GM23338 (cell line): ENCODE data around the gene OR6C70. TPM values are rescaled to one million over a fixed set of nuclear protein-coding genes. Genes with fewer than 3 reads are reported as not detected.
"Not testable (repeated sequence)": the region's sequence is repeated elsewhere in the genome, so short reads cannot be mapped to it uniquely, and the experiment has no call there.

Experiments
- ATAC-seq: fragments of 200-7000 bp; cut with Tn5 transposase; 3 replicates; pipeline ENCODE4 v1.9.1; 2020
- DNase-seq: peaks from one replicate; pipeline ENCODE4 v3.0.0-alpha.2; 2015; ENCODE audit warnings: low spot score
- H2AFZ ChIP-seq: fragments of 200-600 bp; sonication (generic); 2 replicates; pipeline ENCODE4 v1.8.0; 2016; ENCODE audit warnings: antibody characterized with exemption, mild to moderate bottlenecking, moderate library complexity
- H3F3A ChIP-seq: fragments of 200-600 bp; sonication (generic); replicated peaks from 2 replicates; pipeline ENCODE4 v1.8.0; 2017; ENCODE audit warnings: antibody characterized with exemption, mixed run types, low read depth
- H3K27ac ChIP-seq: fragments of 200-600 bp; sonication (generic); 2 replicates; pipeline ENCODE4 v1.6.1; 2016; ENCODE audit warnings: low read depth
- H3K27me3 ChIP-seq: fragments of 200-600 bp; sonication (generic); 2 replicates; pipeline ENCODE4 v1.8.0; 2016; ENCODE audit warnings: mild to moderate bottlenecking, mixed run types, moderate library complexity; ENCODE audit not compliant: insufficient read depth
- H3K36me3 ChIP-seq: fragments of 200-600 bp; sonication (generic); 2 replicates; pipeline ENCODE4 v1.8.0; 2016; ENCODE audit warnings: mild to moderate bottlenecking; ENCODE audit not compliant: insufficient read depth
- H3K4me1 ChIP-seq: fragments of 200-600 bp; sonication (generic); 2 replicates; pipeline ENCODE4 v1.8.0; 2016; ENCODE audit warnings: mild to moderate bottlenecking, moderate library complexity; ENCODE audit not compliant: insufficient read depth
- H3K4me2 ChIP-seq: fragments of 200-600 bp; sonication (generic); 2 replicates; pipeline ENCODE4 v1.7.1; 2017; ENCODE audit warnings: mixed run types
- H3K4me3 ChIP-seq: fragments of 200-600 bp; sonication (generic); 2 replicates; pipeline ENCODE4 v1.6.1; 2016; ENCODE audit warnings: mixed run types
- H3K79me2 ChIP-seq: fragments of 200-600 bp; sonication (generic); replicated peaks from 2 replicates; pipeline ENCODE4 v1.8.0; 2017; ENCODE audit warnings: mild to moderate bottlenecking; ENCODE audit not compliant: insufficient read depth
- H3K9me2 ChIP-seq: fragments of 200-600 bp; sonication (generic); 2 replicates; pipeline ENCODE4 v1.8.0; 2017; ENCODE audit not compliant: insufficient read depth
- H4K20me1 ChIP-seq: fragments of 200-600 bp; sonication (generic); replicated peaks from 2 replicates; pipeline ENCODE4 v1.8.0; 2017; ENCODE audit warnings: mild to moderate bottlenecking; ENCODE audit not compliant: insufficient read depth
- H3K27ac Mint-ChIP-seq: 2 replicates; pipeline ENCODE4 v1.8.0; 2020; ENCODE audit warnings: inconsistent platforms, mild to moderate bottlenecking, moderate library complexity, mixed read lengths
- H3K27me3 Mint-ChIP-seq: 3 replicates; pipeline ENCODE4 v1.8.0; 2022; ENCODE audit warnings: low read depth, mild to moderate bottlenecking, moderate library complexity, mixed read lengths, inconsistent platforms; ENCODE audit not compliant: insufficient read depth, poor library complexity
- H3K36me3 Mint-ChIP-seq: 3 replicates; pipeline ENCODE4 v1.8.0; 2021; ENCODE audit warnings: low read depth, mild to moderate bottlenecking, inconsistent platforms, moderate library complexity, mixed read lengths
- H3K4me1 Mint-ChIP-seq: 3 replicates; pipeline ENCODE4 v1.8.0; 2020; ENCODE audit warnings: mild to moderate bottlenecking, inconsistent platforms, mixed read lengths
- H3K4me3 Mint-ChIP-seq: 3 replicates; pipeline ENCODE4 v1.8.0; 2021; ENCODE audit warnings: moderate library complexity, mild to moderate bottlenecking, inconsistent platforms, mixed read lengths
- H3K9me3 Mint-ChIP-seq: 3 replicates; pipeline ENCODE4 v1.8.0; 2020; ENCODE audit warnings: moderate library complexity, mild to moderate bottlenecking, inconsistent platforms, mixed read lengths
- ZNF114 ChIP-seq: fragments of 250-450 bp; sonication (Bioruptor Pico); IDR thresholded peaks from 2 replicates; pipeline ENCODE4 v1.5.0; 2020; ENCODE audit warnings: mild to moderate bottlenecking, moderate library complexity
- polyA plus RNA-seq: library from polyadenylated mRNA; unstranded; fragments of >200 nt; fragmentation: Nextera tagmentation; extraction: Ambion mirVana; gene quantifications from 2 replicates; pipeline ENCODE4 v1.2.1, GENCODE V29; 2016
- total RNA-seq: library from RNA; depleted of rRNA; stranded (reverse); fragments of >200 nt; shearing (Covaris generic); gene quantifications from 2 replicates; pipeline ENCODE4 v1.2.3, GENCODE V29; 2014
- TF ChIP-seq, protein P1 (sequence below): IDR thresholded peaks from one replicate; pipeline ENCODE4 v1.6.1; 2018; ENCODE audit warnings: antibody characterized with exemption; ENCODE audit not compliant: unreplicated experiment
- TF ChIP-seq, protein P2 (sequence below): fragments of 250-450 bp; sonication (Bioruptor Pico); IDR thresholded peaks from 2 replicates; pipeline ENCODE4 v1.5.0; 2020; ENCODE audit warnings: mild to moderate bottlenecking, moderate library complexity
- TF ChIP-seq, protein P3 (sequence below), 2 experiments: fragments of 200-600 bp in 1 of 2; sonication (generic) in 1 of 2; conservative IDR thresholded peaks; 2 replicates each; pipeline versions ENCODE4 v1.5.1 to v1.6.1; 2016 to 2017; ENCODE audit warnings: antibody characterized with exemption in 2 of 2, low read depth in 2 of 2, mild to moderate bottlenecking in 2 of 2, moderate library complexity in 1 of 2

Gene OR6C70
- total and polyA plus RNA-seq, 2 experiments from 2014 or later, result not detected

DNA sequence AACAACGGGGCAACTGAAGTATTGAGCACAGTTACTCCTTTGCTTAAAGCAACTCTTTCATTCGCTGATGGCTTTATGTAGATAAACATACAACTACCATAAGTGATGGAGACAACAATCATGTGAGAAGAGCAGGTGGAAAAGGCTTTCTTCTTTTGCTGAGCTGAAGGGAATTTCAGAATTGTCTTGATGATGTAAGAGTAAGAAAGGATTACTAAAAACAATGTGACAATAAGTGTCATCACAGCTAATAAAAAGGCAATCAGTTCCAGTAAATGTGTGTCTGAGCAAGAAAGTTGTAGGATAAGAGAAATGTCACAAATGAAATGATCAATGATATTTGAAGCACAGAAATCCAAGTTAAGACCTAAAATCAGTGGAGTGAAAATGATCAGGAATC is 647 bp downstream of the OR6C70 start:
- Mint-ChIP-seq H3K27ac (0 out of 2 replicates have a peak overlapping the region, but pooled peaks have one; percentile 45), H3K27me3 (no peaks in the 10 kb centered on the region), H3K4me1 (peaks cover 13% of the 10 kb centered on the region; the same call in 2 of the 3 replicates), H3K4me3 (no peak overlapping the region), H3K9me3 (peaks cover 4% of the 10 kb centered on the region; the same call in 2 of the 3 replicates), H3K36me3 (no peaks in the 10 kb centered on the region; the same call in 2 of the 3 replicates)
- Histone ChIP-seq H3K36me3 (no peaks in the 10 kb centered on the region), H3F3A (no peaks in the 10 kb centered on the region), H3K27ac (no peak overlapping the region), H4K20me1 (no peaks in the 10 kb centered on the region), H2AFZ (peak overlapping the region; percentile 44; the same call in 1 of the 2 replicates), H3K4me1 (peaks cover 7% of the 10 kb centered on the region; the same call in 1 of the 2 replicates), H3K4me3 (no peak overlapping the region), H3K27me3 (no peaks in the 10 kb centered on the region), H3K79me2 (no peaks in the 10 kb centered on the region), H3K4me2 (no peak overlapping the region), H3K9me2 (no peaks in the 10 kb centered on the region)
- DNase-seq (no peak), ATAC-seq (no peak)
- TF ChIP-seq ZNF114 (CRISPR knock-in tag), result no peak

DNA sequence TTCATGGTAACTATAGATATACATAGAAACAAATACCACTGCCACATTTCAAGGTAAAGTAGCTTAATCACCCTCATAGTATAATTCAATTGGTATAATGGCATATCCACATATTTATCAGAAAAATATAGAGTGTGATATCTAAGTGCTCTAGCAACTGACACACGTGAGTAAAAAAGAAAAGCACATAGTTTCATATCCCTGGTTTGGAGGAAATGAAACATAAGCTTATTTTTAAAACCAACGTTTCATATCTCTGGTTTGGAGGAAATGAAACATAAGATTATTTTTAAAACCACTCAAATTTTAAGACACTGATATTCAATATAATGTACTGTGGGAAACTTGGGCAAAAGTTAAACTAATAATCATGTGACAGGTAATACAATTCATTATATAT is 2.1 kb downstream of the OR6C70 start:
- H3K27ac Mint-ChIP-seq, result no peak overlapping the region
- peaks cover 7% of the 10 kb centered on the region; the same call in 2 of the 3 replicates for H3K9me3 Mint-ChIP-seq
- TF ChIP-seq, protein P1, sequence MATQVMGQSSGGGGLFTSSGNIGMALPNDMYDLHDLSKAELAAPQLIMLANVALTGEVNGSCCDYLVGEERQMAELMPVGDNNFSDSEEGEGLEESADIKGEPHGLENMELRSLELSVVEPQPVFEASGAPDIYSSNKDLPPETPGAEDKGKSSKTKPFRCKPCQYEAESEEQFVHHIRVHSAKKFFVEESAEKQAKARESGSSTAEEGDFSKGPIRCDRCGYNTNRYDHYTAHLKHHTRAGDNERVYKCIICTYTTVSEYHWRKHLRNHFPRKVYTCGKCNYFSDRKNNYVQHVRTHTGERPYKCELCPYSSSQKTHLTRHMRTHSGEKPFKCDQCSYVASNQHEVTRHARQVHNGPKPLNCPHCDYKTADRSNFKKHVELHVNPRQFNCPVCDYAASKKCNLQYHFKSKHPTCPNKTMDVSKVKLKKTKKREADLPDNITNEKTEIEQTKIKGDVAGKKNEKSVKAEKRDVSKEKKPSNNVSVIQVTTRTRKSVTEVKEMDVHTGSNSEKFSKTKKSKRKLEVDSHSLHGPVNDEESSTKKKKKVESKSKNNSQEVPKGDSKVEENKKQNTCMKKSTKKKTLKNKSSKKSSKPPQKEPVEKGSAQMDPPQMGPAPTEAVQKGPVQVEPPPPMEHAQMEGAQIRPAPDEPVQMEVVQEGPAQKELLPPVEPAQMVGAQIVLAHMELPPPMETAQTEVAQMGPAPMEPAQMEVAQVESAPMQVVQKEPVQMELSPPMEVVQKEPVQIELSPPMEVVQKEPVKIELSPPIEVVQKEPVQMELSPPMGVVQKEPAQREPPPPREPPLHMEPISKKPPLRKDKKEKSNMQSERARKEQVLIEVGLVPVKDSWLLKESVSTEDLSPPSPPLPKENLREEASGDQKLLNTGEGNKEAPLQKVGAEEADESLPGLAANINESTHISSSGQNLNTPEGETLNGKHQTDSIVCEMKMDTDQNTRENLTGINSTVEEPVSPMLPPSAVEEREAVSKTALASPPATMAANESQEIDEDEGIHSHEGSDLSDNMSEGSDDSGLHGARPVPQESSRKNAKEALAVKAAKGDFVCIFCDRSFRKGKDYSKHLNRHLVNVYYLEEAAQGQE, result no peak
- TF ChIP-seq, protein P2, sequence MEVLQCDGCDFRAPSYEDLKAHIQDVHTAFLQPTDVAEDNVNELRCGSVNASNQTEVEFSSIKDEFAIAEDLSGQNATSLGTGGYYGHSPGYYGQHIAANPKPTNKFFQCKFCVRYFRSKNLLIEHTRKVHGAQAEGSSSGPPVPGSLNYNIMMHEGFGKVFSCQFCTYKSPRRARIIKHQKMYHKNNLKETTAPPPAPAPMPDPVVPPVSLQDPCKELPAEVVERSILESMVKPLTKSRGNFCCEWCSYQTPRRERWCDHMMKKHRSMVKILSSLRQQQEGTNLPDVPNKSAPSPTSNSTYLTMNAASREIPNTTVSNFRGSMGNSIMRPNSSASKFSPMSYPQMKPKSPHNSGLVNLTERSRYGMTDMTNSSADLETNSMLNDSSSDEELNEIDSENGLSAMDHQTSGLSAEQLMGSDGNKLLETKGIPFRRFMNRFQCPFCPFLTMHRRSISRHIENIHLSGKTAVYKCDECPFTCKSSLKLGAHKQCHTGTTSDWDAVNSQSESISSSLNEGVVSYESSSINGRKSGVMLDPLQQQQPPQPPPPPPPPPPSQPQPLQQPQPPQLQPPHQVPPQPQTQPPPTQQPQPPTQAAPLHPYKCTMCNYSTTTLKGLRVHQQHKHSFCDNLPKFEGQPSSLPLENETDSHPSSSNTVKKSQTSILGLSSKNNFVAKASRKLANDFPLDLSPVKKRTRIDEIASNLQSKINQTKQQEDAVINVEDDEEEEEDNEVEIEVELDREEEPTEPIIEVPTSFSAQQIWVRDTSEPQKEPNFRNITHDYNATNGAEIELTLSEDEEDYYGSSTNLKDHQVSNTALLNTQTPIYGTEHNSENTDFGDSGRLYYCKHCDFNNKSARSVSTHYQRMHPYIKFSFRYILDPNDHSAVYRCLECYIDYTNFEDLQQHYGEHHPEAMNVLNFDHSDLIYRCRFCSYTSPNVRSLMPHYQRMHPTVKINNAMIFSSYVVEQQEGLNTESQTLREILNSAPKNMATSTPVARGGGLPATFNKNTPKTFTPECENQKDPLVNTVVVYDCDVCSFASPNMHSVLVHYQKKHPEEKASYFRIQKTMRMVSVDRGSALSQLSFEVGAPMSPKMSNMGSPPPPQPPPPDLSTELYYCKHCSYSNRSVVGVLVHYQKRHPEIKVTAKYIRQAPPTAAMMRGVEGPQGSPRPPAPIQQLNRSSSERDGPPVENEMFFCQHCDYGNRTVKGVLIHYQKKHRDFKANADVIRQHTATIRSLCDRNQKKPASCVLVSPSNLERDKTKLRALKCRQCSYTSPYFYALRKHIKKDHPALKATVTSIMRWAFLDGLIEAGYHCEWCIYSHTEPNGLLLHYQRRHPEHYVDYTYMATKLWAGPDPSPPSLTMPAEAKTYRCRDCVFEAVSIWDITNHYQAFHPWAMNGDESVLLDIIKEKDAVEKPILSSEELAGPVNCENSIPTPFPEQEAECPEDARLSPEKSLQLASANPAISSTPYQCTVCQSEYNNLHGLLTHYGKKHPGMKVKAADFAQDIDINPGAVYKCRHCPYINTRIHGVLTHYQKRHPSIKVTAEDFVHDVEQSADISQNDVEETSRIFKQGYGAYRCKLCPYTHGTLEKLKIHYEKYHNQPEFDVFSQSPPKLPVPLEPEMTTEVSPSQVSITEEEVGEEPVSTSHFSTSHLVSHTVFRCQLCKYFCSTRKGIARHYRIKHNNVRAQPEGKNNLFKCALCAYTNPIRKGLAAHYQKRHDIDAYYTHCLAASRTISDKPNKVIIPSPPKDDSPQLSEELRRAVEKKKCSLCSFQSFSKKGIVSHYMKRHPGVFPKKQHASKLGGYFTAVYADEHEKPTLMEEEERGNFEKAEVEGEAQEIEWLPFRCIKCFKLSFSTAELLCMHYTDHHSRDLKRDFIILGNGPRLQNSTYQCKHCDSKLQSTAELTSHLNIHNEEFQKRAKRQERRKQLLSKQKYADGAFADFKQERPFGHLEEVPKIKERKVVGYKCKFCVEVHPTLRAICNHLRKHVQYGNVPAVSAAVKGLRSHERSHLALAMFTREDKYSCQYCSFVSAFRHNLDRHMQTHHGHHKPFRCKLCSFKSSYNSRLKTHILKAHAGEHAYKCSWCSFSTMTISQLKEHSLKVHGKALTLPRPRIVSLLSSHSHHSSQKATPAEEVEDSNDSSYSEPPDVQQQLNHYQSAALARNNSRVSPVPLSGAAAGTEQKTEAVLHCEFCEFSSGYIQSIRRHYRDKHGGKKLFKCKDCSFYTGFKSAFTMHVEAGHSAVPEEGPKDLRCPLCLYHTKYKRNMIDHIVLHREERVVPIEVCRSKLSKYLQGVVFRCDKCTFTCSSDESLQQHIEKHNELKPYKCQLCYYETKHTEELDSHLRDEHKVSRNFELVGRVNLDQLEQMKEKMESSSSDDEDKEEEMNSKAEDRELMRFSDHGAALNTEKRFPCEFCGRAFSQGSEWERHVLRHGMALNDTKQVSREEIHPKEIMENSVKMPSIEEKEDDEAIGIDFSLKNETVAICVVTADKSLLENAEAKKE, result no peak
- no peak for TF ChIP-seq ZNF114 (CRISPR knock-in tag)
- TF ChIP-seq, protein P3, sequence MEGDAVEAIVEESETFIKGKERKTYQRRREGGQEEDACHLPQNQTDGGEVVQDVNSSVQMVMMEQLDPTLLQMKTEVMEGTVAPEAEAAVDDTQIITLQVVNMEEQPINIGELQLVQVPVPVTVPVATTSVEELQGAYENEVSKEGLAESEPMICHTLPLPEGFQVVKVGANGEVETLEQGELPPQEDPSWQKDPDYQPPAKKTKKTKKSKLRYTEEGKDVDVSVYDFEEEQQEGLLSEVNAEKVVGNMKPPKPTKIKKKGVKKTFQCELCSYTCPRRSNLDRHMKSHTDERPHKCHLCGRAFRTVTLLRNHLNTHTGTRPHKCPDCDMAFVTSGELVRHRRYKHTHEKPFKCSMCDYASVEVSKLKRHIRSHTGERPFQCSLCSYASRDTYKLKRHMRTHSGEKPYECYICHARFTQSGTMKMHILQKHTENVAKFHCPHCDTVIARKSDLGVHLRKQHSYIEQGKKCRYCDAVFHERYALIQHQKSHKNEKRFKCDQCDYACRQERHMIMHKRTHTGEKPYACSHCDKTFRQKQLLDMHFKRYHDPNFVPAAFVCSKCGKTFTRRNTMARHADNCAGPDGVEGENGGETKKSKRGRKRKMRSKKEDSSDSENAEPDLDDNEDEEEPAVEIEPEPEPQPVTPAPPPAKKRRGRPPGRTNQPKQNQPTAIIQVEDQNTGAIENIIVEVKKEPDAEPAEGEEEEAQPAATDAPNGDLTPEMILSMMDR (conservative IDR thresholded peaks at IDR 0.05; ENCODE audit: low read depth in 2 of 2), result no peak
- H3K27me3 Mint-ChIP-seq, result no peaks in the 10 kb centered on the region
- H3K27me3 ChIP-seq, result no peaks in the 10 kb centered on the region
- H3K36me3 Mint-ChIP-seq, result no peaks in the 10 kb centered on the region; the same call in 2 of the 3 replicates
- no peak overlapping the region for H3K4me2 ChIP-seq
- H4K20me1 ChIP-seq, result no peaks in the 10 kb centered on the region
- no peak overlapping the region for H3K27ac ChIP-seq
- no peaks in the 10 kb centered on the region for H3K79me2 ChIP-seq
- peaks cover 7% of the 10 kb centered on the region; the same call in 1 of the 2 replicates for H3K4me1 ChIP-seq
- H3K4me1 Mint-ChIP-seq, result peaks cover 13% of the 10 kb centered on the region; the same call in 2 of the 3 replicates
- DNase-seq, result no peak
- no peaks in the 10 kb centered on the region for H3K36me3 ChIP-seq
- no peak overlapping the region for H2AFZ ChIP-seq
- no peak overlapping the region for H3K4me3 Mint-ChIP-seq
- no peaks in the 10 kb centered on the region for H3K9me2 ChIP-seq
- no peak for ATAC-seq
- H3F3A ChIP-seq, result no peaks in the 10 kb centered on the region
- H3K4me3 ChIP-seq, result no peak overlapping the region

DNA sequence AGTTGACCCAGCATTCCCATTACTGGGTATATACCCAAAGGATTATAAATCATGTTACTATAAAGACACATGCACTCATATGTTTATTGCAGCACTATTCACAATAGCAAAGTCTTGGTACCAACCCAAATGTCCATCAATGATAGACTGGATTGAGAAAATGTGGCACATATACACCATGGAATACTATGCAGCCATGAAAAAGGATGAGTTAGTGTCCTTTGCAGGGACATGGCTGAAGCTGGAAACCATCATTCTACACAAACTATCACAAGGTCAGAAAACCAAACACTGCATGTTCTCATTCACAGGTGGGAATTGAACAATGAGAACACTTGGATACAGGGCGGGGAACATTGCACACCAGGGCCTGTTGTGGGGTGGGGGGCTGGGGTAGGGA is 5.0 kb downstream of the OR6C70 start:
- not testable (repeated sequence) for H3K79me2 ChIP-seq, H4K20me1 ChIP-seq, H2AFZ ChIP-seq, H3K27ac ChIP-seq, H3K4me1 ChIP-seq, H3K9me2 ChIP-seq, H3K4me3 ChIP-seq, H3K36me3 ChIP-seq, H3K27me3 ChIP-seq, H3K27ac Mint-ChIP-seq, H3K9me3 Mint-ChIP-seq, ATAC-seq, H3K27me3 Mint-ChIP-seq, H3F3A ChIP-seq, H3K36me3 Mint-ChIP-seq, H3K4me3 Mint-ChIP-seq, H3K4me1 Mint-ChIP-seq, H3K4me2 ChIP-seq, DNase-seq
